LoVo (cell line): ENCODE results near the gene SCAPER.
"Not testable (repeated sequence)": the region's sequence is repeated elsewhere in the genome, so short reads cannot be mapped to it uniquely, and the experiment has no call there.

ENCODE experiments used
- DNase-seq: peaks from one replicate; pipeline ENCODE4 v3.0.0-alpha.2; 2016; ENCODE audit warnings: low spot score

Gene SCAPER

DNA sequence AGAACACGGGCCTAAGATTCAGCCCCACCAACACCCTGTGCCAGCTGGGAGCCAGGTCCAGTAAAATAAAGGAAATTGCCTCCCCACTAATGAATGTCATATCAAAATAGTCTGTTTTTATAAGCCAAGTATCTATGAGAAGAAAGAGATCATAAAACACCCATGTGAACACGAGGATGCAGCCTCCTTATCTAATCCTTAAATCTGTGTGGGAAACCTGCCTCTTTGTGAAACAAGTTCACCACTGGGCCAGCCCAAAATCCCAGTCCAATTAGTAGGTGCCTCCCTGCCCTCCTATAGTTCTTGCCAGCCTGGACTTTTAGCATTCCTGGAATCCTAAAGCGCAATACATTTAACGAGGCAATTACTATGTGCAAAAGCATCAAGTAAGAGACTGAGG, 42.0 kb downstream of the SCAPER start:
- no peak for DNase-seq

- no peak for DNase-seq
These were observed 43.2 kb downstream of the SCAPER start for GRCh38 chr15:76861815-76862397.

GRCh38 chr15:76860201-76860600, 44.9 kb downstream of the SCAPER start:
- DNase-seq: no peak

DNA sequence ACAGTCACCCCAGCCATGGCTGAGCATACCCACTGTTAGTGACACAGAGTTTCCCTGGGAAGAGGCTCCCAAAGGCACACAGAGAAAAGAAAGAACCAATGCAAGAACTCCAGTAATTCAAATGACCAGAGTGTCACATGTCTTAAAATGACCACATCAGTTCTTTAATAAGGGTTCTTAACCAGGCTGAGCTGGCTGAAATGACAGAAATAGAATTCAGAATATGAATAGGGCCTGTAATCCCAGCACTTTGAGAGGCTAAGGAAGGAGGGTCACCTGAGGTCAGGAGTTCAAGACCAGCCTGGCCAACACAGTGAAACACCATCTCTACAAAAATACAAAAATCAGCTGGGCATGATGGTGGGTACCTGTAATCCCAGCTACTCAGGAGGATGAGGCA, 54.8 kb downstream of the SCAPER start:
- DNase-seq: not testable (repeated sequence)

GRCh38 chr15:76846782-76847181, 58.4 kb downstream of the SCAPER start:
- DNase-seq: no peak

- no peak for DNase-seq
These were observed 61.0 kb downstream of the SCAPER start for GRCh38 chr15:76844096-76844495.

- DNase-seq: no peak
These were observed 61.9 kb downstream of the SCAPER start for GRCh38 chr15:76843269-76843668.

- DNase-seq: peak; percentile 35
These were observed 64.2 kb downstream of the SCAPER start for GRCh38 chr15:76840830-76841460.

GRCh38 chr15:76839173-76839572, 66.0 kb downstream of the SCAPER start:
- no peak for DNase-seq

DNA sequence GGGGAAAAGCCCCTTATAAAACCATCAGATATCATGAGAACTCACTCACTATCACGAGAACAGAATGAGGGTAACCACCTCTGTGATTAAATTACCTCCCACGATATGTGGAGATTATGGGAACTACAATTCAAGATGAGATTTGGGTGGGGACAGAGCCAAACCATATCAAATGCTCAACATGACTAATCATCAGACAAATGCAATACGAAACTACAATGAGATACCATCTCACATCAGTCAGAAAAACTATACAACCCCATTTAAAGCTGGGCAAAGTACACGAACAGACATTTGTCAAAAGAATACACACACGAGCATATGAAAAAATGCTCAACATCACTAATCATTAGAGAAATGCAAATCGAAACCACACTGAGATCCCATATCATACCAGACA, 67.7 kb downstream of the SCAPER start:
- DNase-seq: no peak

DNA sequence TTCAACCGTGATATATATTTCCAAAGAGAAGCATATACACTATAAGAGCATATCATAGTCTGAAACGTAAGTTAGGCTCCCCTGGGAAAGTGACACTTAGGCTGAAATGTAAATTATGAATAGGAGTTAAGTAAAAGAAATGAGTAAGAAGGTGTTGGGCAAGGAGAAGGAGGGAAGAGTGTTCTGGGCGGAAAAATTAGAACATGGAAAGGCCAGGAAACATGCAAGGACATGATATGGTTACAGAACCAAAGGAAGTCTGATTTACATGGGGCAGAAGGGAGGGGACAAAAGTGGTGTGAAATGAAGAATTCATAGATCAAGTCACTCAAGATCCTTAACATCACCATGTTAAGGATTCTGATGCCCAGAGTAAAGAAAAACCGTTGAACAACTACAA, 75.2 kb downstream of the SCAPER start:
- DNase-seq: no peak

DNA sequence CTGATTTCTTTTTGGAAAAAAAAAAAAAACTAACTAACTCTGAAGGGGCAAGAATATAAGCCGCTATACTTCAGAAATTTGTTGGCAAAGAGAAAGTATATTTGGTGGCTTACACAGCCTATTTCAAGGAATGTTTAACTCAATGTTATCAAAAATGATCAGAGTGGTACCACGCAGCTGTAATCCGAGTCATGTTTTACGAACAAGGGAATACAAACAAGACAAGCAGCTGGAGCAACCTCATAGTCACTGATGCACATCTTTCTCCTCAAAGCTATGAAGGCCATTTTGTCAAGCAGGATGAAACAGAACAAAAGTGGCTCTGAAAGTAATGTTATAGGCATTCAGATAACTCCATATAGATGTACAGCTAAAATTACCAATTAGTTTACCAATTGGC, 81.2 kb downstream of the SCAPER start:
- no peak for DNase-seq

GRCh38 chr15:76823303-76823702, 81.8 kb downstream of the SCAPER start:
- no peak for DNase-seq

DNA sequence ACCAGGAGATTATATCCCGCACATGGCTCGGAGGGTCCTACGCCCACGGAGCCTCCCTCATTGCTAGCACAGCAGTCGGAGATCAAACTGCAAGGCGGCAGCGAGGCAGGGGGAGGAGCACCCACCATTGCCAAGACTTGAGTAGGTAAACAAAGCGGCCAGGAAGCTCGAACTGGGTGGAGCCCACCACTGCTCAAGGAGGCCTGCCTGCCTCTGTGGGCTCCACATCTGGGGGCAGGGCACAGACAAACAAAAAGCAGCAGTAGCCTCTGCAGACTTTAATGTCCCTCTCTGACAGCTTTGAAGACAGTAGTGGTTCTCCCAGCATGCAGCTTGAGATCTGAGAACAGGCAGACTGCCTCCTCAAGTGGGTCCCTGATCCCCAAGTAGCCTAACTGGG, 86.2 kb downstream of the SCAPER start:
- DNase-seq: not testable (repeated sequence)

DNA sequence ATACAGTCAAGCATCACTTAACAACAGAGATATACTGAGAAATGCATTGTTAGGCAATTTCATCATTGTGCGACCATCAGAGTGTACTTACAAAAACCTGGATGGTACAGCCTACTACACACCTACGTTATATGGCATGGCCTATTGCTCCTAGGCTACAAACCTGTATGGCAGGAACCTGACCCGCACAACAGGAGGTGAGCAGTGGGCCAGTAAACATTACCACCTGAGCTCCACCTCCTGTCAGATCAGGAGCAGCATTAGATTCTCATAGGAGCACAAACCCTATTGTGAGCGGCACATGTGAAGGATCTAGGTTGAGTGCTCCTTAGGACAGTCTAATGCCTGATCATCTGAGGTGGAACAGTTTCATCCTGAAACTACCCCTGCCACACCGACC, 89.7 kb downstream of the SCAPER start:
- DNase-seq: no peak

DNA sequence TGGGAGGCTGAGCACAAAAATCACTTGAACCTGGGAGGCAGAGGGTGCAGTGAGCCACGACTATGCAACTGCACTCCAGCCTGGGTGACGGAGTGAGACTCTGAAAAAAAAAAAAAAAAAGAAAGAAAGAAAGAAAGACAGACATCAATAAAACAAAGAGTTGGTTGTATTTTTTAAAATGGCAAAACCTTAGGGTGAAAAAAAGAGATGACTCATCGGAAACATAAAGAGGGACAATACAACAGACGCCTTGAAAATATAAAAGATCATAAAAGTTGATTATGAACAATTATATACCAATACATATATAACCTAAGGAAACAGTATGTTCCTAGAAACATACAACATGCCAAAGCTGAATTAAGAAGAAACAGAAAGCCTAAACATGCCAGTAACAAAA, 92.8 kb downstream of the SCAPER start:
- no peak for DNase-seq

DNA sequence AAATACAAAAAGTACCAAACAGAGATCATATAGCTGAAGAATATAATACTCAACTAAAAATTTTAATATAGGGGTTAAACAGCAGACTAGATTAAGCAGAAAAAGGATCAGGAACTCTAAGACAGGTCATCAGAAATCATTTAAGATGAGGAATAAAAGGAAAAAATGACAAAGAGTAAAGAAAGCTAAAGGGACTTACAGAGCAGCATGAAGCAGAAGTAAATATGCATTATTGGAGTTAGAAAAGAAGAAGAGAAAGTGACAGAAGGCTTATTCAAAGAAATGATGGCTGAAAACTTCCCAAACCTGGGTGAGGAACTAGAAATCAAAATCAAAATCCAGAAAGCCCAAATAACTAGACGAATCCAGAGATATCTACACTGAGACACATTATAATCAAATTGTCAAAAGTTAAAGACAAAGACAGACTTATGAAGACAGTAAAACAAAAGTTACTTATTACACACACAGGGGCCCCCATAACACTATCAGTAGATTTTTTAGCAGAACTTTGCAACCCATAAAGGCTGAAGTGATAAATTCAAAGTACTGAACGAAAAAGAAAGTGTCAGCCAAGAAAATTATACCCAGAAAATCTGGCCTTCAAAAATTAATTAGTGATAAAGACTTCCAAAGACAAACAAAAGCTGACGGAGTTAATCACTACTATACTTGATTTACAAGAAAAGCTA, 95.6 kb downstream of the SCAPER start:
- no peak for DNase-seq

- no peak for DNase-seq
These were observed 102.0 kb downstream of the SCAPER start for GRCh38 chr15:76803049-76803571.

DNA sequence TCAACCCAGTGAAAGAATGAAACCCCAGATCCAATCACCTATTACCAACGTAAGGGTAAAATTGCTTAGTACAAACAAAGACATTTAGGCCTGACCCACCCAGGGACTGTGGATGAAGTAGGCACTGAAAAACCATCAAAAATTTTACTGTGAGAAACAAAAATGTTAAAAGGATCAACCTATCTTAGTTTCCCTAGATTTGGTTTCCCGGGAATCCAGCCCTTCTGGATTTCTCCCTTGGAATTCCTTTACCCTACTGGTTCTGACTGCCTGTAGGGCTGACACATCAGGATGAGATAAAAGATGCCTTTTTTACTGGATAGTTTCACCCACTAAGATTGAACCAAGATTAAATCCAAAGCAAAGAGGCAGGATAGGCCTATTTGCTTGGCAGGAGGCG, 102.7 kb downstream of the SCAPER start:
- no peak for DNase-seq

GRCh38 chr15:76799760-76800159, 105.4 kb downstream of the SCAPER start:
- no peak for DNase-seq

DNA sequence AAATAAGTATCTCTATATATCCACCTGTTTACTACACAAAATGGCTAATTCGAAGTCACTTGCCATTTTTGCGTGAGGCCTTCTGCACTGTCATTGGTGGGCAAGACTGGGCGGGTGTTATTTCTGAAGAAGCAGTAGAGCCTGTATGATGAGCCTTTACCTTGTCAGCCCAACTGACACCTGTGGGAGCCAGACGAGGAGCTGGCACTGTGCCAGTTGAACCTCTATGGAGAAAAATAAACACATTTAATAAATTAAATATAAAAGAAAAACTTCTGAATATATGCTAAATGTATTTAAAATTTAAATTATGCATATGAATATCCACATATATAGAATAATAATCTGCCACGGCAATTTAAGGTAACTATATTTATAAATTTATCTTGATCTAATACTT, 109.9 kb downstream of the SCAPER start:
- no peak for DNase-seq

- no peak for DNase-seq
These were observed 112.0 kb downstream of the SCAPER start for GRCh38 chr15:76793162-76793561.

- no peak for DNase-seq
These were observed 113.6 kb downstream of the SCAPER start for GRCh38 chr15:76791511-76791910.
